OCI-M2 (cell line): Measurements from ENCODE around the gene PEX6.
"Not testable (repeated sequence)": the region's sequence is repeated elsewhere in the genome, so short reads cannot be mapped to it uniquely, and the experiment has no call there.

Source experiments
- DNase-seq: peaks from one replicate; lab custom pipeline; 2025; ENCODE audit not compliant: unreplicated experiment; lab: John Stamatoyannopoulos, UW

PEX6 gene

GRCh38 chr6:42978839-42979522 is at the start of gene PEX6:
Gene PEX6 (minus strand): TSS chr6:42979181. CDS start chr6:42979150, 31 bp downstream.
- DNase-seq = peak; percentile 83

- no peak for DNase-seq
Measured at GRCh38 chr6:43026365-43026764, 47.4 kb upstream of the PEX6 start.

DNA sequence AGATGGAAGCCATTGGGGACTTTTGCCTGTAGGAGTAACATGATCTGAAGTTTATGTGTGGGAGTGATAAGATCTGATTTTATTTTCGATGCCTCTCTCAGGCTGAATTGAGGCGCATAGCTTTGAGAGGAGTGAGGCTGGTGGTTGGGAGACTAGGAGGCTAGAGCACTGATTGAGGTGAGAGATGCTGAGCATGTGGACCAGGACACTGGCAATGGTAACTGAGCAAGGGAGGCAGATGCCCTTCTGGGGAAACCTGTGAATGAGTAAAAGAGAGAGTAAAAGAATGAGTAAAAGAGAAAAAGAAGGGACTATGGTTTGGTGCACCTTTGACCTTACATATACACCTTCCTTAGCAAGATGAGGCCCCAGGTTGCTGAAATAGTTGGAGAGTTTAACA is 45.5 kb upstream of the PEX6 start:
- DNase-seq = no peak

GRCh38 chr6:43021270-43022047 is 42.5 kb upstream of the PEX6 start, which contains the start of gene RRP36:
Gene RRP36 (plus strand): TSS chr6:43021623. CDS start chr6:43021655, 32 bp downstream.
- no peak for DNase-seq

GRCh38 chr6:43020847-43021246 is 41.9 kb upstream of the PEX6 start:
- no peak for DNase-seq

DNA sequence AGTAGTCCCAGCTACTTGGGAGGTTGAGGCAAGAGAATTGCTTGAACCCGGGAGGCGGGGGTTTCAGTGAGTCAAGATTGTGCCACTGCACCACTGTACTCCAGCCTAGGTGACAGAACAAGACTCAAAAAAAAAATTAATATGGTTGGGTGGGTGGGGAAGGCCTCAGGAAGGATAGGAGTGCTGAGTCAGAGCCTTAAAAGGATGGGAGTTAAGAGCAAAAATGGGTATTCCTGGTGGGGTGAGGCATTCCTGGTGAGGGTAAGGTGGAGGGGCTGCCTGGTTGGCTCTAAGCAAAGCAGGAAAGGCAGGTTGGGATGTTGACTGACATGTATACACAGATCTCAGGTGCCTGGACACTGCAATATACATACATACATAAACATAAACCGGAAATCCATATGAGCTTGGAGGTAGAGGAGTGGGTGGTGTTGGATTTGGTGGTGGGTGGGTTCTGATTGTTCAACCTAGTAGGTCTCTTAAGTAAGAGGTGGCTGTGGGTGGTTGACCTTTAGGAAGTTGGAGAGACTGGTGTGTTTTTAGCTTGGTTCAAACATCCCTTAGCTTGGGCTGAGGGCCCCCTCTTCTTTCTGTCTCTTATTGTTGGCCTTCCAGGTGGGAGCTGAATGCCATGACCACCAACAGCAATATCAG is 41.2 kb upstream of the PEX6 start:
- DNase-seq = no peak

- DNase-seq = no peak
Measured at GRCh38 chr6:43019152-43019551, 40.2 kb upstream of the PEX6 start.

- no peak for DNase-seq
Measured at GRCh38 chr6:43016943-43017334, 38.0 kb upstream of the PEX6 start.

DNA sequence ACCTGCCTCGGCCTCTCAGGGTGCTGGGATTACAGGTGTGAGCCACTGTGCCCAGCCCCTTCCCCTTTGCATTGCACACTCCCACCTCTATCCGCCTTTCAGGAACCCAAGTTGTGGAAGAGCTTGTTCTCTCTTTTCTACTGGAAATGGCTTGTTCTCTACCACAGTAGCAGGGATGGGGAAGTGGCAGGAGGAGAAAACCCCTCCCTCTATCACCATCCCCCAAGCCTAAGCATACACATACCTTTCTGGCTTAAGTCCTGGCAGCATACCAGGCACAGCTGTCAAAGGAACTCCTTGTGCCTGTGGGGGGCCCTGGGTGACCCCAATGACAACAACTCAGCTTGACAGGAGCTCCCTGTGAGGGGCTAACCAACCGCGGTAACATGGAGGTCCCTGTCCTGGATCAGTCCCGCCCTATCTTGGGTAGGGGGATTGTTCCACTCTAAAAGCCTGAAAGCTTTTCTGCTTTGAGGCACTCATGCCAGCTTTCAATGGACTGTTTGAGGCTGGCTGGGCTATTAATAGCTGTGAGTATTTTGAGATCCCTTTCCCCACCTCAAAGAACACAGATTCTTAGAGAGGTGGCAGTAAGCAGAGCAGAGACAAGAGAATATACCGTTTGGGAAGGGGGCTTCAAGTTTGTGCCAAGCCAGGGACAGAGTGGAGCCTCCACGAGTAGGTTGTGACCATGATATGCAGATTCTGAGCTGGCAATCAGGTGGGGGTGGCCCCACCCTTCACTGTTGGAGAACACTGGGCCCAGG is 37.4 kb upstream of the PEX6 start:
- DNase-seq = no peak

DNA sequence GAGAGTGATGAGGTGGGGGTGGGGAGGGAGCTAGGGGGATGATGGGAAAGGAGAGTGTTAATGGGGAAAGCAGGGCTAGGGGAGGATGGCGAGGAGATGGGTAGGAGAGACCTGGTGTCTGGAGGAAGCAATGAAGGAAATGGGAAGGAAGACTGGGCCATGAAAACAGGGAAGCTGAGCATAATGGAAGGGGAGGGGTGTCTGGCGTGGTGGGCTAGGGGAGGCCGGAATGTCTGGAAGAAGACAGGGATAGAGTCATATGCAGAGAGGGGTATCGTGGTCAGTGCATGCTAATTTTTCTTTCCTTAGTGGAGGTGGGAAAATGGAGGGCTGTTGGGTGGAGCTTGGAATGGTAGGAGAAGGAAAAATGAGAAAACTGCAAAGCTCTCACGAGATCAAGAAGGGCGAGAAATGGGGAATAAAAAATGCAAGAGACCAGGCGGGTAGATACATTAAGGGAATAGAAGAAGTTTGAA is 35.5 kb upstream of the PEX6 start:
- no peak for DNase-seq

GRCh38 chr6:43013843-43014433 is 35.0 kb upstream of the PEX6 start, which contains the start of the genes KLHDC3 and MEA1:
Gene KLHDC3 (plus strand): TSS chr6:43014249. CDS start chr6:43017193, 2,944 bp downstream.
Gene MEA1 (minus strand): TSS chr6:43013946. CDS start chr6:43013813, 133 bp downstream.
- DNase-seq = peak; percentile 96

GRCh38 chr6:43013097-43013842 is 34.3 kb upstream of the PEX6 start:
- DNase-seq = no peak

GRCh38 chr6:43012364-43012763 is 33.4 kb upstream of the PEX6 start:
- no peak for DNase-seq

DNA sequence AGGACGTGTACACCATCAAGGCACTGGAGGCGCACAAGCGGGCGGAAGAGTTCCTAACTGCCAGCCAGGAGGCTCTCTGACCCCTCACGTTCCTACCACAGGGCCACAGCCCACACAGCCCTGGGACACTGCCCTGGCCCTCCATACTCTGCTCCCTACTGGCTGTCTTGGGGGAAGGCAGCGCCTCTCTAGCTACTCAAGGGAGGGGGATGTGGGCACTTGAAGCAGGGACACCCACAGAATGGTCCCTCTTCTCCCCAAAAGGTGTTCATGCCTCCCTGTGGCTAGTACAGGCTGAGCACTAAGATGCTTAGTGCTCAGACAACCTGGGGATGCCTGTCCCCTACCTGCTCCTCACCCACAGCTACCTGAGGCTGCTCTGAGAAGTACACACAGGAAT is 32.2 kb upstream of the PEX6 start:
- no peak for DNase-seq

DNA sequence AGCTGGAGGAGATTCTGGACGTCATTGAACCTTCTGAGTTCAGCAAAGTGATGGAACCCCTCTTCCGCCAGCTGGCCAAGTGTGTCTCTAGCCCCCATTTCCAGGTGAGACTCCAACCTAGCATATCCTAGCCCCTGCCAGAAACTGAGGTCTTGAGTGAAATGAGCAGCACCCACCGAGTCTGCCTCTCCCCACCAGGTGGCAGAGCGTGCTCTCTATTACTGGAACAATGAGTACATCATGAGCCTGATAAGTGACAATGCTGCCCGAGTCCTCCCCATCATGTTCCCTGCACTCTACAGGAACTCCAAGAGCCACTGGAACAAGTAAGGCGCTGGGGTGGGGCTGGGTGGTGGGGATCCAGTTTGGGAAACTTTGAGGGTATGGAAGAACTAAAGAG is 30.1 kb upstream of the PEX6 start:
- no peak for DNase-seq

DNA sequence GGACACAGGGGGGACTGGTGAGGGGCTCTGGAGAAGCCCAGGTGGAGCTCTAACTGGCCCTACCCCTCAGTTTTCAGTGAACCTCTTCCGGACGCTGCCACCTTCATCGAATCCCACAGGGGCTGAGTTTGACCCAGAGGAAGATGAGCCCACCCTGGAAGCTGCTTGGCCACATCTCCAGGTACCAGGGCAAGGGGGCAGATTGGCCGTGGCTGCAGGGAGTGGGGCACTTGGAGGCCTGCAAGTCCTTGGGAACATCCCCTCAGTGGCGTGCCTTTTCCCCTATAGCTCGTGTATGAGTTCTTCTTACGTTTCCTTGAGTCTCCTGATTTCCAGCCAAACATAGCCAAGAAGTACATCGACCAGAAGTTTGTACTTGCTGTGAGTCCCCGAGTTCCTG is 28.1 kb upstream of the PEX6 start:
- no peak for DNase-seq

DNA sequence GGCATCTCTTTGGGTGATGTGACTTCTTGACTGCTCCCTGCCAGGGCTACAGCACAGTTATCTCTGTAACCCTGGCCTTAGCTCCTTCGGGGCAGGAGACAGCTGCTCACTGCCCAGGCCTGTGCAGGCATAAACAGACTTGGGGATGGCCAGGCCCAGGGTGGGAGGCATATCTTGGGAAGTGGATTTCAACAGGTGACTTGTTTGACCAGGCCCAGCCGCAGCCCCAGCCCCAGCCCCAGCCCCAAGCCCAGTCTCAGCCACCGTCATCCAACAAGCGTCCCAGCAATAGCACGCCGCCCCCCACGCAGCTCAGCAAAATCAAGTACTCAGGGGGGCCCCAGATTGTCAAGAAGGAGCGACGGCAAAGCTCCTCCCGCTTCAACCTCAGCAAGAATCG is 27.3 kb upstream of the PEX6 start:
- no peak for DNase-seq

DNA sequence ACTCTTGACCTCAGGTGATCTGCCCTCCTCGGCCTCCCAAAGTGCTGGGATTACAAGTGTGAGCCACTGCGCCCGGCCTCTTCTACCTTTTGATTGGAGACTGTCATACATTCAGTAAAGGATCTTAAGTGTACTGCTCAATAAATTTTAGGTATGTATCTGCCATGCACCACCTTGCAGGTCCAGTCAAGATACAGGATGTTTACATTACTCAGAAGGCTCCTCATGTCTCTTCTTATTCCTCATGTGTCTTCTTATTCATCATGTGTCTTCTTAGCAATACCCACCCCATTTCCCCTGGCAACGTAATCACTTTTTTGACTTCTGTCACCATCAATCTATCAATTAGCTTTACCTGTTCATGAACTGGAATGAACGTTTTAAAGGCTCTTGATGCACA is 26.9 kb upstream of the PEX6 start:
- DNase-seq = no peak

- DNase-seq = no peak
Measured at GRCh38 chr6:43001843-43002242, 22.9 kb upstream of the PEX6 start.

- DNase-seq = not testable (repeated sequence)
Measured at GRCh38 chr6:42998205-42998604, 19.2 kb upstream of the PEX6 start.
